T1000 (cell line): ENCODE data around the gene SUSD3.
"Not testable (repeated sequence)": the region's sequence is repeated elsewhere in the genome, so short reads cannot be mapped to it uniquely, and the experiment has no call there.

Experiments used
- DNase-seq: peaks from one replicate; lab custom pipeline; 2025; ENCODE audit warnings: mixed read lengths; lab: John Stamatoyannopoulos, UW

SUSD3 gene

DNA sequence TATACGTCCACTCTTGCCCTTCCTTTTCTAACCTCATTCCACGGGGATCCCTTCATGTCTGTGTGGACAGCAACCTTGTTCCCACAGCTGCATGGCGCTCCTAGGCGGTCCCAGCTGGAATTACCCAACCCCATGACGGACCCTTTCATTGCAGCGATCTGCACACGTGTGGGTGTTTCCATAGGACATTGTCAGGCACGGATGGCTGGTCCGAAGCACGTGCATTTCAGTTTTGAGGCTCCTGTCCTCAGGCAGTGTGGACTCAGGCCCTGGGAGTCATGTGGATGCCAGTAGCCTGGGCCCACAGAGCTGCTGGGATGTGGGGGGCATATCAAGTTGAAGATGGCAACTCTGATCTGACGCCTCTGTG lies 52.5 kb downstream of the SUSD3 start:
- DNase-seq: no peak

DNA sequence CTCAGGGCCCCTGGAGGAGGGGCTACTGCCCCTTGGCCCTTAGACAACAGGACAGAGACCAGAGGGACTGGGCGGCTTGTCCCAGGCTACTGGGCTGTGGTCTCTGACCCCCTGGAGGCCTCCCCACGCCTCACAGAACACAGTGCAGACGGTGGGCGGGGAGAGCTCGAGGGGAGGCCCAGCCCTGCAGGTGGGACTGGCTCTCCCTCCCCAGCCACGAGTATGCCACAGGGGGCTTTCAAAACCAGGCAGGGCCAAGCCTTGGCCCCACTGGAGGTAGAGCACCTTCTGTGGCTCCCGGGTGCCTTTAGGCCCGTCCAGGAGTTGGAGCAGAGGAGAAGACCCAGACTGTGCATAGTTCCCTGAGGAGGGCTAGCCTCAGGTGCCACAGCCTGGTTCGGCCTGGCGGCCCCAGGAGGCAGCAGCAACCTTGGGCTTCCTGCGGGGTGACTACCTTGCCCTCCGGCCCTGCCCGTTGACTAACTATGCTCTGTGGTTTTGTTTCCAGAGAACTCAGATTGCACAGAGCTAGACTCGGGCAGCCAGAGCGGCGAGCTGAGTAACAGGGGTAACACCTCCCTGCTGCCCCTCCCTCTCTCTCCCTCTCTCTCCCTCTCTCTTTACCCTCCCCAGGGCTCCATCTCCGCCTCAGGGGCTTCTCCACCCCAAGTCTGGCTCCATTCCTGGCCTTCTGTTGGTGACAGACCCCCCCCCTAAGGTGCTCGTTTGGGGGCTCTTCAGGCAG lies 53.0 kb downstream of the SUSD3 start:
- peak; percentile 82 for DNase-seq

DNA sequence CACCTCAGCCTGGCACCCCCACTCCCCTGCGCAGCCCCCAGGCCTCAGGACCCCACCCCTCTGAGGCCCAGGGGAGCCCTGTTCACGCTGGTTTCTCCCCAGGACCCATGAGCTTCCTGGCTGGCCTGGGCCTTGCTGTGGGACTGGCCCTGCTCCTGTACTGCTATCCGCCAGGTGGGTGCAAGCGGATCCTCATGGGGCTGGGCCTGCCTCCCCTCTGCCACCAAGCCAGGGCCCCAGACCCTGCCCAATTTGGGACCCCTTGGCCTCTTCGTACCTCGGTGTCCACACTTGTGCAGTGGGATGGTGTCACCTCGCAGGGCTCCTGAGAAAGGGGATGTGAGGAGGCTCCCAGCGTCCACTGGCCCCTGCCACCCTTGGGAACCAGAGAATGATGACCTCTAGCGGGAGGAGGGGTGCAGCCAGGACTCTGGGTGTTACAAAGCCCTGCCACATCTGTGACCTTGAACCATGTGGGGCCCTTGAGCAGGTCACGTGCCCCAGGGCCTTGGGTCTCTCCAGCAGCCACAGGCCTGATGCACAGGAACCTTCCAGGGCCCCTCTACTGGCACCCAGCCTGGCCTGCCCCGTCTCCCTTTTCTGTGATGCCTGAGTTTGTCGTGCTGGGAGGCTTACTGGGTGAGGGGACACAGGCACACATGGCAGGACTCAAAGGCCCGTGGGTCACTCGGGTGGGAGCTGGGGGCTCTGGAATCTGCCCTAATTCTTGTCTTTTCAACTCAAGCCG lies 53.8 kb downstream of the SUSD3 start:
- no peak for DNase-seq

DNA sequence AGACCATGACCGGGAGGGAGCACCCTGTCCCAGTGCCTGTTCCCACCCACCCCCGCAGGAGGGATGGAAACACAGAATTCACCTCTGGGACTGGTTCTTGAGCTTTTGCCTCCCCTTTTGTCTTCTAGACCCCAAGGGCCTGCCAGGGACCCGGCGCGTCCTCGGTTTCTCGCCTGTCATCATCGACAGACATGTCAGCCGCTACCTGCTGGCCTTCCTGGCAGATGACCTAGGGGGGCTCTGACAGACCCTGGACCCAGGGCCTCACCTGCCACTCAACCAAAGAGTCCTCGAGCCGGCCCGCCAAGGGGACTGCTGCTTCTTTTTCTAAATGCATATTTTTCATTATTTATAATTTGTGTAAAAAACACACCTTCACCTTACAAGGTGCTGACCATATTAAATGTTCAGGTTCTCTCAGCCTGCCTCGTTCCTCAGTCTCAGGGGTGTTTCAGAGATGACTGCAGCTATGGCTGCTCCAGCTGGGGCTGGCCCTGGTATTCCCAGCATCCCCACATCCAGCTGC lies 54.4 kb downstream of the SUSD3 start:
- DNase-seq: no peak

DNA sequence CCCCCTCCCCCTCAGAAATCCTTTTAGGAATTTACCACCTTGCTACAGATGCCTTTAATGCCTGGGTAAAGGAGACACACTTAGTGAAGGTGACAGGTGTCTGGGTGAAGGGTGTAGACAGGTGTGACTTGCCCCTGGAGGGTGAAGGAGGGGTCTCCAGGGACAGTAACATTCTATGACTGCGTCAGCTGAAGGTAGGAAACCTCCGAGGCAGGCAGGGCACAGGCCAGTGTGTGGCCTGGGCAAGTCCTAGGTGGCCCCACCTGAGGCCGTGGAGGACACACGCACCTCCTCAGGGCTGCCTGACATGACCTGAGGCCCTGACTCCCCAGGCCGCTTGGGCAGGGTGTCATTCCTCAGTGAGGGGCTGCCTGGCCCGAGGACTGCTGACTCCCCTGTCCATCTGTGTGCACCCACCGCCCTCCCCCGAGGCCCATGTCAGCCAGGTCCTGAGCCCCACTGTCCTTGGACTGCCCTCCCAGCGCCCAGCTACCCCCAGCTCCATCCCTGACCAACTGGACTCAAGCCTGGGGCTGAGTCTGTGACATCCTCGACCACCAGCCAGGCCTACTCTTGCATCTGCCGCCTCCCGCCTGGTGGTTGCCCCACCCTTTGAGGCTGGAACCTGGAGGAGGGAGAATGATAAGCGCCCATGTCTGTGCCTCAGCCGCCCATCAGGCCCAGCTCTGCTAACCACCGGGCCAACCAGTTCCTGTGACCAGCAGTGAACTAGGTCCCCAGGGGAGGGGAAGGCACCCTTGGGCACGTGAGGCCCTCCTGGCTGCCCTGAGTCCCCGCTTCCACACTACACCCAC lies 55.9 kb downstream of the SUSD3 start:
- no peak for DNase-seq

DNA sequence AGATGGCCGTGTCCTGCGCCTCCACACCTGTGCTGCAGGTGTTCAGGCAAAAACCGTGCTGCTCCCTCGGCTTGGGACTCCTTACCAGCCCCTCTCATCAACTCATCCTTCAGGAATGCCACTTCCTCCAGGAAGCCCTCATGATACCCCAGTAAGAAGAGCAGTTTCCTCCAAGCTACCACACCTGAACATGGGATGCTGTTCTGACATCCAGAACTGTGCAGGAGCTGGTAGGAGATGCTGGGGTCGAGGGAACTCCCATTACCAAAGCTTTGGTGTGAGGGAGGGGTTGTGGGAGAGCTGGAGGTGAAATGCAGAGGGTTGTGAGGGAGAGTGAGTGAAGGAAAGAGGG lies 56.5 kb downstream of the SUSD3 start:
- DNase-seq: no peak

DNA sequence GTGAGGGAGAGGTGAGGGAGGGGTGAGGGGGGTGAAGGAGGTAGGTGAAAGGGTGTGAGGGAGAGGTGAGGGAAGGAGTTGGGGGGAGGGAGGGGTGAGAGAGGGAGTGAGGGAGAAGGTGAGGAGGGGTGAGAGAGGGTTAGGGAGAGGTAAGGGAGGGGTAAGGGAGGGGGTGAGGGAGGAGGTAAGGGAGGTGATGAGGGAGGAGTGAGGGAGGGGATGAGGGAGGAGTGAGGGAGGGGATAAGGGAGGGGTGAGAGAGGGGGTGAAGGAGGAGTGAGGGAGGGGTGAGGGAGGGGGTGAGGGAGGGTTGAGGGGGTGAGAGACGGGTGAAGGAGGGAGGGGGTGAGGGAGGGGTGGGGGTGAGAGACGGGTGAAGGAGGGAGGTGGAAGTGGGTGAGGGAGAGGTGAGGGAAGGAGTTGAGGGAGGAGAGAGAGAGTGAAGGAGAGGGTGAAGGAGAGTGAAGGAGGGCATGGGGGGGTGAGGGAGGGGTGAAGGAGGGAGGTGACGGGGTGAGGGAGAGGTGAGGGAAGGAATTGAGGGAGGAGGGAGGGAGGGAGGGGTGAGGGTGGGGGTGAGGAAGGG lies 57.1 kb downstream of the SUSD3 start:
- DNase-seq: no peak

DNA sequence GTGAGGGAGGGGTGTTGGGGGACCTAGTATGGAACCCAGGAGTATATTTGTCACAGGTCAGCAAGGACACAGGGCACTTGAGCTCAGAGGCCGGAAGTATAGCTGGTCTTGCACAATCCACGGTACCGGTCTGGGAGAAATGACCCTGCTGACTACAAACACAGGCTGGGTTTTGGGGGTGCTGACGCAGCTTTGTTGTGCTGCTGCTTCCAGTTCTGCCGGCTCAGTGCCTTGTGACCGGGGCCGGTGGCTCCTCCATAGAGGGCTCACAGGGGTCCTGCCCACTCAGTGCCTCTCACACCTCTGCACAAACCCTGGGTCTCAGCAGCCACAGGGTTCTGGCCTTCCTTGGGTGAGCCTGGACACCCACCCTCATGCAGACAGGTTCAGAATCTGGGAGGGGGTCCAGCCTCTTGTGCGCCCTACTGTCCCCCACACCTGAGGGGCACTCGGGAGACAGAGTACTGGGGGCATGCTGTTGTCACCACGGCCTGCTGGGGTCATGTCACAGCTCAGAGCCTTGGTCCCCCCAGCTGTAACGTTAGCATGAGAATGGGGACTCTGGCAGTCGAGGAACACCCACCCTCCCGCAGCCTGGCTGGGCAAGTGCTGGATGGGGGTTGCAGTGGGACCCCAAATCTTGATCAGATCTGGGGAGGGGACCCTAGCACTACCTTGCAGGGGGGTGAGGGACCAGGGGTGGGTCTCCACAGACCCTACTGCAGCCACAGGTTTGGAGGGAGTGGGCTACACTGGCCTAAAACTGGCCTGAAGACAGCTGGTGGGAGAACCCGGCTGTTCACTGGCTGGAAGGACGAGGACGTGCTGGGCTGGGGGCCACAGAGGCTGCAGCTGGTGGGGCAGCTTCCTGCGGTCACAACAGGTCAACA lies 57.8 kb downstream of the SUSD3 start:
- no peak for DNase-seq

DNA sequence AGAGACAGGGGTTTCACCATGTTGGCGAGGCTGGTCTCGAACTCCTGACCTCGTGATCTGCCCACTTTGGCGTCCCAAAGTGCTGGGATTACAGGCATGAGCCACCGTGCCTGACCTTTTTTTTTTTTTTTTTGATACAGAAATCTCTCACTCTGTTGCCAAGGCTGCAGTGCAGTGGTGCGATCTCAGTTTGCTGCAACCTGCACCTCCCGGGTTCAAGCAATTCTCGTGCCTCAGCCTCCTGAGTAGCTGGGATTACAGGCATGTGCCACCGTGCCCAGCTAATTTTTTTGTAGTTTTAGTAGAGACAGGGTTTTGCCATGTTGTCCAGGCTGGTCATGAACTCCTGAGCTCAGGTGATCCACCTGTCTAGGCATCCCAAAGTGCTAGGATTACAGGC lies 59.0 kb downstream of the SUSD3 start:
- DNase-seq: not testable (repeated sequence)

DNA sequence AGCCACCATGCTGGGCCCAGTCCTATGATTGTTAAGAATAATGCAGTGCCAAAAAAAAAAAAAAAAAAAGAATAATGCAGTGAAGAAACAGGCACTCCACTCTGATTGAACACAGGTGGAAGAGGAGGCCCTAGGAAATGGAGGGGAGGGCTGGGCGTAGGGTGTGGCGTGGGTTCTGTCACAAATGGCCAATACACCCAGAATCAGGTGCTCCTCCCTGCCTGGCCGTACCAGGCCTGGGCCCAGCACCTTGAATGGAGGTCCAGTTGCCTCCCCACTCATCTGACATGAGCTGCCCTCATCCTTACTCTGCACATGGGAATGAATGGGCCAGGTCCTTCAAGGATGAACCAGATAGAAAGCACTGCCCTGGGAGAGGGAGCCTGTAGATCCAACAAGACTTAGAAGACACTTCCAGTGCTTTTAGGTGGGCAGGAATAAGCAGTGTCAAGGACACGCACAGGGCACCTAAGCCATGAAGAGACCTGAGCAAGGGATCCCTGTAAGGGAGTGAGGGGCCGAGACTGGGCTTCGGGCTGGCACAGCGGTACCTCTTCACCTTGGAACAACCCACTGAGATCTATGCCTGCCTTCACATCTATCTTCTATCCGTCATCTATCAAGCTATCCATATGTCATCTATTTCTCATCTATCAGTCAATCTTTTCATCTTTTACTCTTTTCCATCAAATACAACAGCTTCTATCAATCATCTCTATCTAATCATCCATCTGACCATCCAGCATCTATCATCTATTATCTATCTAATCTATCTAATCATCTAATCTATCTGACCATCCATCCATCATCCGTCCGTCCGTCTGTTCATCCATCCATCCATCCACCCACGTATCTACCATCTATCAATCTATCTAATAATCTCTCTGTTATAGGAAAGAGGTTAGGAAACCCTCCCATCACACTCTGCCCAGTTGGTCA lies 59.7 kb downstream of the SUSD3 start:
- no peak for DNase-seq

DNA sequence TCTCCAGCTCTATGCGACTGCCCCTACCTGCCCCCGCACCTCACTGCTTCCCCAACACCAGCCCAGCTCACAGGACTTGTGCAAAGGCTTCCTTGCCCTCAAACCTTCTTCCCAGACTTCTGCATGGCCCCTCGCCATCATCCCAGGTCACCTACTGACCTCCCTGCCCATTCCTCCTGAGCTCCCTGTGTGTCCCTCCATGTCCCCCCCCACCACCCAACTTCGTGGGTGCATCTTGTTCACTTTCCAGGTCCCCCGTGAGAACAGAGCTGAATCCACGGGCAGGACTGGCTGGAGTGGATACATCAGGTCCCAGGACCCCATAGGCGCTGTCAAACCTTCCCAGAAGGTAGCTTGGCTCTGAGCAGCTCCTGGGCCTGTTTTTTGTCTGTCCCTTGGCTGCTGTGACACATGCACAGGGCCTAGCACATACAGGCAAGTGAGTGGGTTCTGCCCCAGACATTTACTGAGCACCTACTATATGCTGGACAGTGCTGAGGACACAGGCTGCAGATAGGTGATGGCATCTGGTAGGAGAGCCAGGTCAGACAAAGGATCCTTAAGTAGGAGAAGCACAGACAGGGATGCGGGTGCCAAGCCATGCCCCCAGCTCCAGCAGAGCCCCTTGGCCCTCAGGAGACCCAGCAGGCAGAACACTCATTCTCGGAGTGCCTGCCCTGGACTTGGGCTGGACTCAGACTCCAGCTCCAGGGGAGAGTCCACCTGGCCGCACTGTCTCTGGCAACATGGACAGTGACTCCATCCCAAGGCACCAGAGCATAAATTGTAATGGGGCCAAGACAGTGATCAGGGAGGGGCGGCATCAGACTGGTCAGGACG lies 60.6 kb downstream of the SUSD3 start:
- no peak for DNase-seq

DNA sequence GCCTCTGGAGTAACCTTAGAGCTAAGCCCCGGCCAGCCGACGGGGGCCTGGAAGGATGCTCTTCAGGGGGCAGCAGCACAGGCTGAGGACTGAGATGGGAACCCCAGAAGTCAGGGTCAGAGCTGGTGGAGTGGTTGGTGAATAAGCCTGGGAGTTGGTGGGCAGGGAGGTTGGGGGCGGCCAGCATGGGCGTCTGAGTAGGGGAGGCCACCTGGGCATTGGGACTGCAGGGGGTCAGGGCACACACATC lies 61.1 kb downstream of the SUSD3 start:
- no peak for DNase-seq

DNA sequence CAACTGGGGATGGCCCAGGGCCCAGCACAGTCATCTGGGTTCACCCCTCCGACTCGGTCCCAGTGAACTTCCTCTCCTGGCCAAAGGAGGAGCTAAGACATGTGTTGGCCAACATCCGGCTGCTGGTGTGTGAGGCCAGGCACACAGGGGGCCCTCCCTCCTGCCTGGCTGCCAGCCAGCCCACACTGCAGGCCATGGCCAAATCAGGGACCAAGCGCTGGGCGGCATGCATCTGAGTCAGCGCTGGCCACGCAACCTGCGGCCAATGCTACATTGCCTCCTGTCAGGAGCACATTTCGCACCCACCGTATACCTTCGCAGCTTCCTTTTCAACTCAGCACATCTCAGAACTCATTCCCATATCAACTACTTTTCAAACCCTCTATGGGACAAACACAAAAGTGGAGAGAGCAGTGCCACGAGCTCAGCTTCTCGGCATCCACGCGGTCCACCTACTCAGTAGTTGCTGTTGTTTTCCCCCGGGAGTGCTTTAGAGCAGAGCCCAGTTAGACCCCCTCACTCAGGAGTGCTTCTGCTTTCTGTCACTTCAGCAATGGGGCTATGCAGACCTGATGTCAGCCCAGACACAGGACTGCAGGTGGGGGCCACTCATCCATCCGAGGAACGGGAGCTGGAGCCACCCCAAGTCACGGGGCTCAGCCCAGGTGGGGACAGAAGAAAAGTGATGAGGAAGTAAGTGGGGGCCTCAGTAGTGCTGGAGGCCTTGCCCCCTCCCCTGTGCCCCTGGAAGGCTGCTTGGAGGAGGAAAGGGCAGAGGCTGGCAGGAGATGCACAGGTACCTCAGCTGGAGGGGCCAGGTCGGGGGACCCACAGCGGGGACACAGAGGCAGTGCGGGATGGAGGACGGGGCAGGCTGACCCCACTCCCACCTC lies 61.7 kb downstream of the SUSD3 start:
- DNase-seq: peak; percentile 86

DNA sequence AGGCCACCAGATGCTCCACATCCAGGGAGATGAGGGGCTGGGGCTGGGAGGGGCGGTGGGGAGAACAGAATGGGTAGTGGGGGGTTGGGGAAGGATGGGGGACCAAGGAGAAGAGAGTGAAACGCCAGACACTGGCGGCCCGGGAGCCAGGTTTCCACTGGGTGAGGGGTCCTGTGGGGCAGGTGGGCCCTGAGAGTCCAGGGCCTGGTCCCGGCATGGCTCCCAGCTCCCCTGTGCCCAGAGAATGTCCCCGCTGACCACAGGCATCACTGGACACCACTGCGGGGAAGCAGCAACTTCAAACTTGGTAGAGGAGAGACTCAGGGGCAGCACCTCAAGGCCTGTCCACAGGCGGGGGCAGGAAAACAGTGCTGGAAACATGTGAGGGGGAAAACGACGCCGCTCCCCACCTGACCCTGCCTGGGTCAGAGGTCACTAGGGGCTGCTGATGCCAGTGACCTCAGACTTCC lies 62.4 kb downstream of the SUSD3 start:
- DNase-seq: no peak

DNA sequence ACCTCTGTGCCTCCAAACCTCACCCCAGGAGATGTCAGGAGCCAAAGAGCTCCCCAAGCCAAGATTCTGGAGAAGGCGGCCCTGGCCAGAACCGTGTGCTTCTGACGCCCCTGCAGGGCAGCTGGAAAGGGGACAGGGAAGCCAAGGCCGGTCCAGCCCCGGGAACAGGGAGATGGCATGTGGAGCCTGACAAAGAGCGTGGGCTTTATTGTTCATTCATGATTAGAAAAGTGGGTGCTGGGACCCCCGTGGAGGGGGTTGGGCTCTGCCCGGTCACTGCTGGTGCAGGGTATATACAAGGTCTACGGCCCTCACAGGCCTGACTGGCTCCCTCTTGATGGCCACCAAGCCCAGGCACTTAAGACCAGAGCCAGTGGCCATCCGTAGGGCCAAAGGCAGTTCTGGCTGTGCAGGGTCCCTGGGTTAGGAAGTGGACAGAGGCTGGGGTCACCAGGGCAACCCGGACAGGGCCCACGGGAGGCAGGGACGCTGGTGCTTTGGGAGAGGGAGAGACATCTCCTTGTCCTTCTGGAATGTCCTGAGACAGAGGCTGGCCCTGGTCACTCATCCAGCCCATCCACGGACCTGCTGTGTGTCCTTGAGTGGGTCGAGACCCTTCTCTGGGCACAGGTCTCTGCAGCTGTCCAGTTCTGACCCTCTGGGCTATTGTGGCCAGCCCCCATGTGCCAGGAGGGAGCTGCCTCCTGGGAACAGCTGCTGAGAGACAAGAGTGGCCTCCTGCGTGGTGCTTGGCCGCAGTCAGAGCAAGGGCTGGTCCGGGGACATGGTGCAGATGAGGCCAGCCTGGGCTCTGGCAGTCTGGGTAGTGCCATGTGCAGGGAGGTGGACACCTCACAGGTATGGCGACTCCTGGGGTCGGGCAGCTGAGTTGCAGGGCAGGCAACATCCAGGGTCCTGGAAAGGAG lies 63.1 kb downstream of the SUSD3 start:
- DNase-seq: no peak

DNA sequence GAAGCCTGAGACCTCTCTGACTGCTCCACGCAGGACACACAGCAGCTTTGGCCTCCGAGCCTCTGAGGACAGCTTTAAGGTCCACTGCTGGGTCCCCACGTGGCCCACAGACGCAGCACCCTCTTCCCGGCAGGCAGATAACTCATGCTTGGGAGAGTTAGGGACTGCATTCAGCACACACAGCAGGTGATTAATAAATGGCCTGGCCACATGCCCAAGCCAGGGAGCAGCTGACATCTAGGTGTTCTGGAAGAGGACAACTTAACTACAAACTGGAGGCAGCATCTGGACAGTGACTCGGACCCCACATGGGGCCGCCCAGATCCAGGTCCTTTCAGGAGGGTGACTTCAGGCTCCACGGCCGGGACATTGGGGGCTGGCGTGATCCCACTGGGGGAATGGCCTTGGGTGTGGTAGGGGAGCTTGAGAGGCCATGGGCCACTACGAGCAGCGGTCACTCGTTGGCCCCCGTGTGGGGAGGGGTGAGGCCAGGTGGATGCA lies 64.3 kb downstream of the SUSD3 start:
- DNase-seq: no peak
